HEK293T (cell line): ENCODE data around the gene PNKD.

Source experiments
- ARNT ChIP-seq: fragments of 450-650 bp; IDR thresholded peaks from 2 replicates; pipeline ENCODE4 v1.6.1; 2017; ENCODE audit warnings: mild to moderate bottlenecking
- BHLHE40 ChIP-seq: fragments of 450-650 bp; IDR thresholded peaks from 2 replicates; pipeline ENCODE4 v1.6.1; 2016; ENCODE audit warnings: mild to moderate bottlenecking, moderate library complexity, borderline replicate concordance
- CTBP1 ChIP-seq: fragments of 450-650 bp; IDR thresholded peaks from 2 replicates; pipeline ENCODE4 v1.6.1; 2016; ENCODE audit warnings: borderline replicate concordance
- ELF4 ChIP-seq: fragments of 450-650 bp; IDR thresholded peaks from 2 replicates; pipeline ENCODE4 v1.6.1; 2017; ENCODE audit warnings: antibody characterized with exemption
- FOXA1 ChIP-seq: fragments of 450-650 bp; IDR thresholded peaks from 2 replicates; pipeline ENCODE4 v1.6.1; 2016; ENCODE audit warnings: mild to moderate bottlenecking
- FOXK2 ChIP-seq: fragments of 450-650 bp; IDR thresholded peaks from 2 replicates; pipeline ENCODE4 v1.6.1; 2016; ENCODE audit warnings: mild to moderate bottlenecking
- FOXM1 ChIP-seq: fragments of 450-650 bp; IDR thresholded peaks from 2 replicates; pipeline ENCODE4 v1.6.1; 2017; ENCODE audit warnings: mild to moderate bottlenecking, borderline replicate concordance
- HDGF ChIP-seq: fragments of 450-650 bp; IDR thresholded peaks from 2 replicates; pipeline ENCODE4 v1.6.1; 2017; ENCODE audit warnings: antibody characterized with exemption, borderline replicate concordance
- L3MBTL2 ChIP-seq: fragments of 450-650 bp; conservative IDR thresholded peaks from 2 replicates; pipeline ENCODE4 v1.6.1; 2016; ENCODE audit warnings: mild to moderate bottlenecking
- SP1 ChIP-seq: fragments of 450-650 bp; IDR thresholded peaks from 2 replicates; pipeline ENCODE4 v1.6.1; 2017
- SUZ12 ChIP-seq: fragments of 450-650 bp; IDR thresholded peaks from 2 replicates; pipeline ENCODE4 v1.6.1; 2016; ENCODE audit warnings: mild to moderate bottlenecking
- TARDBP ChIP-seq: fragments of 450-650 bp; IDR thresholded peaks from 2 replicates; pipeline ENCODE4 v1.6.1; 2016
- ZNF384 ChIP-seq: fragments of 450-650 bp; IDR thresholded peaks from 2 replicates; pipeline ENCODE4 v1.6.1; 2016

DNA sequence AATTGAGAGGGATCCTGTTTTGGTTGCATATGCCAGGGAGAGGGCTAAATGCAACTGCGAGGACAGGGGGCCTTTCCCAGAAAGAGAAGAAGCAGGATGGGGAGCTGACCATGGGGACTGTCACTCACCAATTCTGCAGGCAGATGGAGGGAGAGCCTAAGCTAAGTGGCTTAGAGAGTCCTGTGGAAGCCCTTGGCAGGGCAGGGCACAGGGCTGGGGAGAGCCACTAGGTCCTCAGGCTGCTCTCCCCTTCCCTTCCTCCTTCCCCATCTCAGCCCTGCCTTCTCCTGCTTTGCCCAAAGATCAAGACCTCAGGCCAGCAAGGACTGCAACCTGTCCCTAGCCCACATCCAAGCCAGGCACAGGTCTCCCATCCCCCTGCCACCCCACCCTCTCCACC, 62.0 kb downstream of the PNKD start:
- TF ChIP-seq FOXM1, result no peak
- no peak for TF ChIP-seq TARDBP
- TF ChIP-seq FOXK2, result no peak
- TF ChIP-seq ELF4, result no peak
- no peak for TF ChIP-seq SUZ12
- no peak for TF ChIP-seq BHLHE40
- no peak for TF ChIP-seq SP1
- no peak for TF ChIP-seq FOXA1
- TF ChIP-seq HDGF, result no peak
- TF ChIP-seq CTBP1, result no peak
- TF ChIP-seq L3MBTL2, result no peak
- no peak for TF ChIP-seq ARNT
- no peak for TF ChIP-seq ZNF384
